PC-3 (cell line): ENCODE measurements around the gene SCAPER.

Experiments used
- CTCF ChIP-seq: fragments of 300-600 bp; sonication (generic); conservative IDR thresholded peaks from 2 replicates; pipeline ENCODE4 v1.5.1; 2017; ENCODE audit warnings: antibody characterized with exemption, low read depth, mild to moderate bottlenecking, low read length
- EZH2 ChIP-seq: fragments of 300-600 bp; sonication (generic); IDR thresholded peaks from one replicate; pipeline ENCODE4 v1.6.1; 2017; ENCODE audit warnings: antibody characterized with exemption, mild to moderate bottlenecking, low read length; ENCODE audit not compliant: unreplicated experiment
- EZH2phosphoT487 ChIP-seq: fragments of 300-600 bp; sonication (generic); IDR thresholded peaks from 2 replicates; pipeline ENCODE4 v1.6.1; 2018; ENCODE audit warnings: mild to moderate bottlenecking, antibody characterized with exemption, low read length, borderline replicate concordance

- TF ChIP-seq CTCF = no peak
- no peak for TF ChIP-seq EZH2
- TF ChIP-seq EZH2phosphoT487 = no peak
These were observed 109.9 kb downstream of the SCAPER start for GRCh38 chr15:76795217-76795616.
